ENCODE data around the gene HTR6.
A peak's percentile ranks its signal among the peaks of the same experiment; 100 is the strongest.

The HTR6 gene

GRCh38 chr1:19720174-19720573 lies 55.5 kb downstream of the HTR6 start:
- DNase-seq (ENCODE audit: low spot score in 2 of 2), result no peak
- Mint-ChIP-seq H3K9me3 (no peaks in the 10 kb centered on the region), H3K4me3 (no peak overlapping the region), H3K36me3 (peaks cover 14% of the 10 kb centered on the region), H3K27me3 (no peaks in the 10 kb centered on the region), H3K4me1 (peaks cover 7% of the 10 kb centered on the region), H3K27ac (no peak overlapping the region)
- ATAC-seq (ENCODE audit: low read depth), result no peak

DNA sequence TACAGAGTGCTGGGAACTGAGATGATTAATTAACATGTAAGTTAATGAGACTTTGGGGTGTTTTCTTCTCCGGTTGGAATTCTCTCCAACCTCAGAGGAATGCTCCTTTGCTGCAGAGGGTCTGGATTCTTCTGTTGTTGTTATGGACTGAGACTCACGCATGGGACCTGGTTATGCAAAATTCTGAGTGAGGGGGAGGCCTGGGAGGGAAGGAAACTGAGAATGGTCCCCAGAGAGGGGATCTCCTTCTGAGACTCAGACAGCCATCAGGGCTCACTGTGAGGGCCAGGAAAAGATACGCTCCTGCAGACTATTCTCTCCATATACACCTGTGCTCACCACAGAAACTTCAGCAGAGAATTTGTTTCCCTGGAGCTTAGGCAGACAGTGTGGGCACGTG lies 56.3 kb downstream of the HTR6 start:
- no peaks in the 10 kb centered on the region for H3K27me3 Mint-ChIP-seq
- H3K9me3 Mint-ChIP-seq, result no peaks in the 10 kb centered on the region
- H3K27ac Mint-ChIP-seq, result no peak overlapping the region

GRCh38 chr1:19723874-19724273 lies 59.2 kb downstream of the HTR6 start:
- Mint-ChIP-seq H3K9me3 (no peaks in the 10 kb centered on the region), H3K36me3 (peaks cover 27% of the 10 kb centered on the region), H3K27me3 (no peaks in the 10 kb centered on the region), H3K4me1 (peaks cover 2% of the 10 kb centered on the region), H3K4me3 (no peak overlapping the region), H3K27ac (no peak overlapping the region)
- ATAC-seq (ENCODE audit: low read depth), result no peak
- no peak for DNase-seq (ENCODE audit: low spot score in 2 of 2)

More for the DNA sequence above, 56.3 kb downstream of the HTR6 start:
- Mint-ChIP-seq H3K4me1 (peaks cover 2% of the 10 kb centered on the region), H3K36me3 (peaks cover 18% of the 10 kb centered on the region), H3K4me3 (no peak overlapping the region)
- DNase-seq (ENCODE audit: low spot score in 2 of 2) (no peak), ATAC-seq (ENCODE audit: low read depth) (no peak)

DNA sequence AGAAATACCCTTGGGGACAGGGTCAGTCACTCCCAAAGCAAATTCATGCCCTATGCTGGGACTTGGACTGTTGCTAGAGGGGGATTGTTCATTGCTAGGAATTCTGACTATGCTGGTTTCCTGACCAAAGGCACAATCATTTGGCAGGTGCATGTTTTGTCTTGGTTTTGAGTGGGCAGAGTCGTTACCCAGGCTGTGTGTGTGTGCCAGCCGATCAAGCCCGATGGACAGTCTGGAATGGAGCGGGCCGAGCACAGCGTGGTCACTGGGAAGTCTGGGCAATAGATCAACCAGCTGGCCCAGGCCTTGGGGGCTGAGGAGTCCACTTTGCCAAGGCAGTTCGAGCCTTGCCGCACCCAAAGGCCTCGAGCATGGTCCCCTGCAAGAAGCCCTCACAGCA lies 60.9 kb downstream of the HTR6 start:
- H3K27ac Mint-ChIP-seq, result no peak overlapping the region
- ATAC-seq (ENCODE audit: low read depth) (no peak), DNase-seq (ENCODE audit: low spot score in 2 of 2) (no peak)
- H3K4me3 Mint-ChIP-seq, result no peak overlapping the region
- no peaks in the 10 kb centered on the region for H3K27me3 Mint-ChIP-seq
- H3K4me1 Mint-ChIP-seq, result peaks cover 2% of the 10 kb centered on the region
- peaks cover 34% of the 10 kb centered on the region for H3K36me3 Mint-ChIP-seq
- H3K9me3 Mint-ChIP-seq, result no peaks in the 10 kb centered on the region

DNA sequence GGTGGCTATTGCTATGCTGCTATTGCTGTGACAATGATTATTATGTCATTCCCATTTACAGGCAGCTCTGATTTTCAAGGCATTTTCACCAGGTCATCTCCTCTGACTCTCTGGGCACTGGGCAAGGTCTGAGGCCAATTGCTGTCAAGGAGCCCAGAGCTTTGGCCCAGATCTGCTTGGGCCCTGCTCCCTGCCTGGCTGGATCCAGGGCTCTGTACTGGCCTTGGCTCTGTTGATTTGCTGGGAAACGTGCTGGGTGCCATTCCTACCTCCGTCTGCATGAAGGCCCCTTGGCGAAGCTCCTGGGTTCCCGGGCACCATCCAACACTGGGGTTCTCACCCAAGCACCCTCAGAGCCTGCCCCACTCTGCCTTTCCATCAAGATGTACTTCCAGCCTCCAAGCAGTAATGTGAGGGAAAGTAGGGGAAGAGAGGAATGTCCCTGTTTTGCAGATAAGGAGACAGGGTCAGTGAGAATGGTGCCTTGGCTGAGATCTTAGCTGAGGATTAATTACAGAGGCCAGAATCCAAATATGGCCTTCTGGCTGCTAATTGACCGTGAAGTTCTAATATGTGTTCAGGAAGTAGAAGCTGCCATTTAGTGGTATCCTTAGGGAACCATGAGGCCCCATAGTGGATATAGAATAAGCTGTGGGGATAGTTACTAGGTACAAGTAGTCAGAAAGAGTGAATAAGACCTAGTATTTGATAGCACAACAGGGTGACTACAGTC lies 63.9 kb downstream of the HTR6 start:
- ATAC-seq (ENCODE audit: low read depth) (no peak), DNase-seq (ENCODE audit: low spot score in 2 of 2) (no peak)
- Mint-ChIP-seq H3K4me1 (no peaks in the 10 kb centered on the region), H3K36me3 (peaks cover 49% of the 10 kb centered on the region), H3K27ac (no peak overlapping the region), H3K27me3 (no peaks in the 10 kb centered on the region), H3K9me3 (no peaks in the 10 kb centered on the region), H3K4me3 (no peak overlapping the region)

DNA sequence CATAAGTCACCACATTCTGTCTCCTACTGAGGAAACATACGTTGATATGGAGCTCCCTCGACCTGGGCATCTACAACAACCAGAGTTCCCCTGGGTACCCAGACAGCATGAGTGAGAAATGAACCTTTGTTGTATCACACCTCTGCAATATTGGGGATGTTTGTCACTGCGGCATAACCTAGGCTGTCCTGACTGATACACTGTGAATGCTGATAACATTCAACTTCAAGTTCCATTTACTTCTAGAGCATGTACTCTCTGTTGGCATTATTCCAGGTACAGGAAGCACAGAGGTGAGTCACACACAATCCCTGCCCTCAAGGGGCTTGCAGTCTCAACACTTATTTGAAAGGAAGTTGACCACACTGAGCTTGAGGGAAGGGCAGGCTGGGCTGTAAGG lies 65.6 kb downstream of the HTR6 start:
- H3K36me3 Mint-ChIP-seq, result peaks cover 56% of the 10 kb centered on the region
- DNase-seq (ENCODE audit: low spot score in 2 of 2) (no peak), ATAC-seq (ENCODE audit: low read depth) (no peak)
- H3K9me3 Mint-ChIP-seq, result no peaks in the 10 kb centered on the region
- H3K27ac Mint-ChIP-seq, result peak overlapping the region; percentile 35
- H3K4me3 Mint-ChIP-seq, result no peak overlapping the region
- no peaks in the 10 kb centered on the region for H3K4me1 Mint-ChIP-seq
- no peaks in the 10 kb centered on the region for H3K27me3 Mint-ChIP-seq
